WTC11 (cell line): Measurements from ENCODE around the gene LCTL. TPM values are rescaled to one million over a fixed set of nuclear protein-coding genes. Genes with fewer than 3 reads are reported as not detected.

Experiments
- ATAC-seq: fragments of 200-7000 bp; cut with Tn5 transposase; 2 replicates; pipeline ENCODE4 v1.10.0; 2021; ENCODE audit warnings: mild to moderate bottlenecking, moderate library complexity
- CTCF ChIA-PET: fragments of 300-600 bp; sonication (Branson Sonifier 250); formaldehyde crosslinking; loops from one replicate; lab custom pipeline; 2021; ENCODE audit warnings: antibody characterized with exemption; lab: Charles Lee
- POLR2A ChIA-PET: fragments of 350-600 bp; sonication (Branson Sonifier 250); formaldehyde crosslinking; loops from one replicate; lab custom pipeline; 2021; ENCODE audit warnings: antibody characterized with exemption; lab: Charles Lee
- DNase-seq: peaks from one replicate; pipeline ENCODE4 v3.0.0; 2021; ENCODE audit warnings: low spot score
- H3K27ac Mint-ChIP-seq: 2 replicates; pipeline ENCODE4 v1.8.0; 2021; ENCODE audit warnings: mixed read lengths
- H3K27me3 Mint-ChIP-seq: 2 replicates; pipeline ENCODE4 v1.8.0; 2021; ENCODE audit warnings: low read depth, mild to moderate bottlenecking, moderate library complexity, mixed read lengths
- H3K36me3 Mint-ChIP-seq: 2 replicates; pipeline ENCODE4 v1.8.0; 2021; ENCODE audit warnings: mixed read lengths
- H3K4me1 Mint-ChIP-seq: 2 replicates; pipeline ENCODE4 v1.8.0; 2022; ENCODE audit warnings: mixed read lengths
- H3K4me3 Mint-ChIP-seq: 2 replicates; pipeline ENCODE4 v1.8.0; 2021; ENCODE audit warnings: mild to moderate bottlenecking, moderate library complexity, mixed read lengths
- H3K9me3 Mint-ChIP-seq: 2 replicates; pipeline ENCODE4 v1.8.0; 2021; ENCODE audit warnings: mixed read lengths
- ATF1 ChIP-seq: sonication (generic); formaldehyde crosslinking; IDR thresholded peaks from 2 replicates; pipeline ENCODE4 v1.8.1; 2023; ENCODE audit warnings: mild to moderate bottlenecking, moderate library complexity, missing genetic modification reagents
- SMAD4 ChIP-seq: sonication (generic); formaldehyde crosslinking; IDR thresholded peaks from 2 replicates; pipeline ENCODE4 v1.8.0; 2022; ENCODE audit warnings: mild to moderate bottlenecking, missing genetic modification reagents
- SP1 ChIP-seq: sonication (generic); formaldehyde crosslinking; conservative IDR thresholded peaks from 2 replicates; pipeline ENCODE4 v1.8.1; 2022; ENCODE audit warnings: missing genetic modification reagents
- TP53 ChIP-seq: sonication (generic); formaldehyde crosslinking; IDR thresholded peaks from 2 replicates; pipeline ENCODE4 v1.8.1; 2023; ENCODE audit warnings: mild to moderate bottlenecking, missing genetic modification reagents
- ZNF138 ChIP-seq: sonication (generic); formaldehyde crosslinking; conservative IDR thresholded peaks from 2 replicates; pipeline ENCODE4 v1.8.1; 2022; ENCODE audit warnings: mild to moderate bottlenecking, moderate library complexity, missing genetic modification reagents
- ZNF396 ChIP-seq: fragments of 250-450 bp; sonication (Bioruptor Pico); IDR thresholded peaks from 2 replicates; pipeline ENCODE4 v1.8.0; 2021; ENCODE audit warnings: mild to moderate bottlenecking, moderate library complexity, borderline replicate concordance
- total RNA-seq: library from RNA; stranded (reverse); gene quantifications from 3 replicates; pipeline ENCODE4 v1.2.3, GENCODE V29; 2021
- TF ChIP-seq, protein P1 (sequence below): sonication (generic); formaldehyde crosslinking; IDR thresholded peaks from 2 replicates; pipeline ENCODE4 v1.8.0; 2023; ENCODE audit warnings: missing genetic modification reagents, mild to moderate bottlenecking, borderline replicate concordance
- TF ChIP-seq, protein P2 (sequence below): fragments of 250-450 bp; sonication (Bioruptor Pico); IDR thresholded peaks from 2 replicates; pipeline ENCODE4 v1.8.0; 2021; ENCODE audit warnings: mild to moderate bottlenecking
- TF ChIP-seq, protein P3 (sequence below): sonication (generic); formaldehyde crosslinking; IDR thresholded peaks from 2 replicates; pipeline ENCODE4 v1.8.1; 2023; ENCODE audit warnings: mild to moderate bottlenecking, missing genetic modification reagents
- TF ChIP-seq, protein P4 (sequence below): sonication (generic); formaldehyde crosslinking; conservative IDR thresholded peaks from 2 replicates; pipeline ENCODE4 v1.8.1; 2022; ENCODE audit warnings: mild to moderate bottlenecking, missing genetic modification reagents
- TF ChIP-seq, protein P5 (sequence below): fragments of 250-450 bp; sonication (Bioruptor Pico); IDR thresholded peaks from 2 replicates; pipeline ENCODE4 v1.9.0; 2021; ENCODE audit warnings: mild to moderate bottlenecking, borderline replicate concordance
- TF ChIP-seq, protein P6 (sequence below): sonication (generic); formaldehyde crosslinking; IDR thresholded peaks from 2 replicates; pipeline ENCODE4 v1.8.1; 2023; ENCODE audit warnings: mild to moderate bottlenecking, missing genetic modification reagents
- TF ChIP-seq, protein P7 (sequence below): sonication (generic); formaldehyde crosslinking; IDR thresholded peaks from 2 replicates; pipeline ENCODE4 v1.8.1; 2022; ENCODE audit warnings: low read depth, missing genetic modification reagents, borderline replicate concordance

Gene LCTL
- total RNA-seq, 1 experiment from 2014 or later = 2.2 TPM

- TF ChIP-seq, protein P1, sequence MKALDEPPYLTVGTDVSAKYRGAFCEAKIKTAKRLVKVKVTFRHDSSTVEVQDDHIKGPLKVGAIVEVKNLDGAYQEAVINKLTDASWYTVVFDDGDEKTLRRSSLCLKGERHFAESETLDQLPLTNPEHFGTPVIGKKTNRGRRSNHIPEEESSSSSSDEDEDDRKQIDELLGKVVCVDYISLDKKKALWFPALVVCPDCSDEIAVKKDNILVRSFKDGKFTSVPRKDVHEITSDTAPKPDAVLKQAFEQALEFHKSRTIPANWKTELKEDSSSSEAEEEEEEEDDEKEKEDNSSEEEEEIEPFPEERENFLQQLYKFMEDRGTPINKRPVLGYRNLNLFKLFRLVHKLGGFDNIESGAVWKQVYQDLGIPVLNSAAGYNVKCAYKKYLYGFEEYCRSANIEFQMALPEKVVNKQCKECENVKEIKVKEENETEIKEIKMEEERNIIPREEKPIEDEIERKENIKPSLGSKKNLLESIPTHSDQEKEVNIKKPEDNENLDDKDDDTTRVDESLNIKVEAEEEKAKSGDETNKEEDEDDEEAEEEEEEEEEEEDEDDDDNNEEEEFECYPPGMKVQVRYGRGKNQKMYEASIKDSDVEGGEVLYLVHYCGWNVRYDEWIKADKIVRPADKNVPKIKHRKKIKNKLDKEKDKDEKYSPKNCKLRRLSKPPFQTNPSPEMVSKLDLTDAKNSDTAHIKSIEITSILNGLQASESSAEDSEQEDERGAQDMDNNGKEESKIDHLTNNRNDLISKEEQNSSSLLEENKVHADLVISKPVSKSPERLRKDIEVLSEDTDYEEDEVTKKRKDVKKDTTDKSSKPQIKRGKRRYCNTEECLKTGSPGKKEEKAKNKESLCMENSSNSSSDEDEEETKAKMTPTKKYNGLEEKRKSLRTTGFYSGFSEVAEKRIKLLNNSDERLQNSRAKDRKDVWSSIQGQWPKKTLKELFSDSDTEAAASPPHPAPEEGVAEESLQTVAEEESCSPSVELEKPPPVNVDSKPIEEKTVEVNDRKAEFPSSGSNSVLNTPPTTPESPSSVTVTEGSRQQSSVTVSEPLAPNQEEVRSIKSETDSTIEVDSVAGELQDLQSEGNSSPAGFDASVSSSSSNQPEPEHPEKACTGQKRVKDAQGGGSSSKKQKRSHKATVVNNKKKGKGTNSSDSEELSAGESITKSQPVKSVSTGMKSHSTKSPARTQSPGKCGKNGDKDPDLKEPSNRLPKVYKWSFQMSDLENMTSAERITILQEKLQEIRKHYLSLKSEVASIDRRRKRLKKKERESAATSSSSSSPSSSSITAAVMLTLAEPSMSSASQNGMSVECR (CRISPR knock-in tag) = no peak
- TF ChIP-seq ZNF138 (CRISPR knock-in tag) (no peak), SP1 (CRISPR knock-in tag) (no peak), SMAD4 (no peak), ZNF396 (CRISPR knock-in tag) (no peak)
- TF ChIP-seq, protein P2, sequence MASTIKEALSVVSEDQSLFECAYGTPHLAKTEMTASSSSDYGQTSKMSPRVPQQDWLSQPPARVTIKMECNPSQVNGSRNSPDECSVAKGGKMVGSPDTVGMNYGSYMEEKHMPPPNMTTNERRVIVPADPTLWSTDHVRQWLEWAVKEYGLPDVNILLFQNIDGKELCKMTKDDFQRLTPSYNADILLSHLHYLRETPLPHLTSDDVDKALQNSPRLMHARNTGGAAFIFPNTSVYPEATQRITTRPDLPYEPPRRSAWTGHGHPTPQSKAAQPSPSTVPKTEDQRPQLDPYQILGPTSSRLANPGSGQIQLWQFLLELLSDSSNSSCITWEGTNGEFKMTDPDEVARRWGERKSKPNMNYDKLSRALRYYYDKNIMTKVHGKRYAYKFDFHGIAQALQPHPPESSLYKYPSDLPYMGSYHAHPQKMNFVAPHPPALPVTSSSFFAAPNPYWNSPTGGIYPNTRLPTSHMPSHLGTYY (CRISPR knock-in tag) = no peak
- TF ChIP-seq, protein P3, sequence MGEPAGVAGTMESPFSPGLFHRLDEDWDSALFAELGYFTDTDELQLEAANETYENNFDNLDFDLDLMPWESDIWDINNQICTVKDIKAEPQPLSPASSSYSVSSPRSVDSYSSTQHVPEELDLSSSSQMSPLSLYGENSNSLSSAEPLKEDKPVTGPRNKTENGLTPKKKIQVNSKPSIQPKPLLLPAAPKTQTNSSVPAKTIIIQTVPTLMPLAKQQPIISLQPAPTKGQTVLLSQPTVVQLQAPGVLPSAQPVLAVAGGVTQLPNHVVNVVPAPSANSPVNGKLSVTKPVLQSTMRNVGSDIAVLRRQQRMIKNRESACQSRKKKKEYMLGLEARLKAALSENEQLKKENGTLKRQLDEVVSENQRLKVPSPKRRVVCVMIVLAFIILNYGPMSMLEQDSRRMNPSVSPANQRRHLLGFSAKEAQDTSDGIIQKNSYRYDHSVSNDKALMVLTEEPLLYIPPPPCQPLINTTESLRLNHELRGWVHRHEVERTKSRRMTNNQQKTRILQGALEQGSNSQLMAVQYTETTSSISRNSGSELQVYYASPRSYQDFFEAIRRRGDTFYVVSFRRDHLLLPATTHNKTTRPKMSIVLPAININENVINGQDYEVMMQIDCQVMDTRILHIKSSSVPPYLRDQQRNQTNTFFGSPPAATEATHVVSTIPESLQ (CRISPR knock-in tag) = no peak
- TF ChIP-seq, protein P4, sequence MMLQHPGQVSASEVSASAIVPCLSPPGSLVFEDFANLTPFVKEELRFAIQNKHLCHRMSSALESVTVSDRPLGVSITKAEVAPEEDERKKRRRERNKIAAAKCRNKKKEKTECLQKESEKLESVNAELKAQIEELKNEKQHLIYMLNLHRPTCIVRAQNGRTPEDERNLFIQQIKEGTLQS = no peak
- TF ChIP-seq, protein P5, sequence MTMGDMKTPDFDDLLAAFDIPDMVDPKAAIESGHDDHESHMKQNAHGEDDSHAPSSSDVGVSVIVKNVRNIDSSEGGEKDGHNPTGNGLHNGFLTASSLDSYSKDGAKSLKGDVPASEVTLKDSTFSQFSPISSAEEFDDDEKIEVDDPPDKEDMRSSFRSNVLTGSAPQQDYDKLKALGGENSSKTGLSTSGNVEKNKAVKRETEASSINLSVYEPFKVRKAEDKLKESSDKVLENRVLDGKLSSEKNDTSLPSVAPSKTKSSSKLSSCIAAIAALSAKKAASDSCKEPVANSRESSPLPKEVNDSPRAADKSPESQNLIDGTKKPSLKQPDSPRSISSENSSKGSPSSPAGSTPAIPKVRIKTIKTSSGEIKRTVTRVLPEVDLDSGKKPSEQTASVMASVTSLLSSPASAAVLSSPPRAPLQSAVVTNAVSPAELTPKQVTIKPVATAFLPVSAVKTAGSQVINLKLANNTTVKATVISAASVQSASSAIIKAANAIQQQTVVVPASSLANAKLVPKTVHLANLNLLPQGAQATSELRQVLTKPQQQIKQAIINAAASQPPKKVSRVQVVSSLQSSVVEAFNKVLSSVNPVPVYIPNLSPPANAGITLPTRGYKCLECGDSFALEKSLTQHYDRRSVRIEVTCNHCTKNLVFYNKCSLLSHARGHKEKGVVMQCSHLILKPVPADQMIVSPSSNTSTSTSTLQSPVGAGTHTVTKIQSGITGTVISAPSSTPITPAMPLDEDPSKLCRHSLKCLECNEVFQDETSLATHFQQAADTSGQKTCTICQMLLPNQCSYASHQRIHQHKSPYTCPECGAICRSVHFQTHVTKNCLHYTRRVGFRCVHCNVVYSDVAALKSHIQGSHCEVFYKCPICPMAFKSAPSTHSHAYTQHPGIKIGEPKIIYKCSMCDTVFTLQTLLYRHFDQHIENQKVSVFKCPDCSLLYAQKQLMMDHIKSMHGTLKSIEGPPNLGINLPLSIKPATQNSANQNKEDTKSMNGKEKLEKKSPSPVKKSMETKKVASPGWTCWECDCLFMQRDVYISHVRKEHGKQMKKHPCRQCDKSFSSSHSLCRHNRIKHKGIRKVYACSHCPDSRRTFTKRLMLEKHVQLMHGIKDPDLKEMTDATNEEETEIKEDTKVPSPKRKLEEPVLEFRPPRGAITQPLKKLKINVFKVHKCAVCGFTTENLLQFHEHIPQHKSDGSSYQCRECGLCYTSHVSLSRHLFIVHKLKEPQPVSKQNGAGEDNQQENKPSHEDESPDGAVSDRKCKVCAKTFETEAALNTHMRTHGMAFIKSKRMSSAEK (CRISPR knock-in tag) = no peak
These were observed 45.7 kb upstream of the LCTL start (continued) for GRCh38 chr15:66611257-66612053.

DNA sequence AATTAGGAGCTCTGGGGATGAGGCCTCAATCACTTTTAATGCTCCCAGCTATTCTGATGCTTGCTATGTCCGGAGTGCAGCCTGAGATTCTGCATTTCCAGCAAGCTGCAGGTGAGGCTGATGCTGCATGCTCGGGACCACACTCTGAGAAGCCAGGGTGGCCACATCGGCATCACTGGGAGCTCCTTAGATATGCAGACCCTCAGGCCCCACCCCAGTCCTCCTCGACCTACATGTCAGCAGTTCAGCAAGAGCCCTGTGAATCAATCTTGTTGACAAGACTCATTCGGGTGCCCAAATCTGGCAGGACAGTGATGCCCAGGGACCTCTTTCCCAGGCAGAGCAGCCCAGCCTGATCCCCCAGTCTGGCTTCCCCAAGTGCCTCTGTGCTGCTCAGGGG is 44.1 kb upstream of the LCTL start:
- ATAC-seq (peak; percentile 34; the same call in 1 of the 2 replicates), DNase-seq (no peak)
- peaks cover 5% of the 10 kb centered on the region; the same call in 1 of the 2 replicates for H3K4me1 Mint-ChIP-seq
- no peak overlapping the region for H3K27ac Mint-ChIP-seq
- H3K36me3 Mint-ChIP-seq = no peaks in the 10 kb centered on the region
- ChIA-PET POLR2A (no interaction called here), CTCF (interaction anchor here (0.8 to 3.4 kb wide), 5 partner anchors 9 to 242 kb away, joined by 4 to 11 read pairs (median 6); no protein-coding TSS in a partner anchor)
- no peaks in the 10 kb centered on the region for H3K9me3 Mint-ChIP-seq
- H3K4me3 Mint-ChIP-seq = no peak overlapping the region
- H3K27me3 Mint-ChIP-seq = no peaks in the 10 kb centered on the region
- TF ChIP-seq, protein P6, sequence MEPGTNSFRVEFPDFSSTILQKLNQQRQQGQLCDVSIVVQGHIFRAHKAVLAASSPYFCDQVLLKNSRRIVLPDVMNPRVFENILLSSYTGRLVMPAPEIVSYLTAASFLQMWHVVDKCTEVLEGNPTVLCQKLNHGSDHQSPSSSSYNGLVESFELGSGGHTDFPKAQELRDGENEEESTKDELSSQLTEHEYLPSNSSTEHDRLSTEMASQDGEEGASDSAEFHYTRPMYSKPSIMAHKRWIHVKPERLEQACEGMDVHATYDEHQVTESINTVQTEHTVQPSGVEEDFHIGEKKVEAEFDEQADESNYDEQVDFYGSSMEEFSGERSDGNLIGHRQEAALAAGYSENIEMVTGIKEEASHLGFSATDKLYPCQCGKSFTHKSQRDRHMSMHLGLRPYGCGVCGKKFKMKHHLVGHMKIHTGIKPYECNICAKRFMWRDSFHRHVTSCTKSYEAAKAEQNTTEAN = no peak
- TF ChIP-seq TP53 (no peak), ATF1 (CRISPR knock-in tag) (no peak)
- TF ChIP-seq, protein P7, sequence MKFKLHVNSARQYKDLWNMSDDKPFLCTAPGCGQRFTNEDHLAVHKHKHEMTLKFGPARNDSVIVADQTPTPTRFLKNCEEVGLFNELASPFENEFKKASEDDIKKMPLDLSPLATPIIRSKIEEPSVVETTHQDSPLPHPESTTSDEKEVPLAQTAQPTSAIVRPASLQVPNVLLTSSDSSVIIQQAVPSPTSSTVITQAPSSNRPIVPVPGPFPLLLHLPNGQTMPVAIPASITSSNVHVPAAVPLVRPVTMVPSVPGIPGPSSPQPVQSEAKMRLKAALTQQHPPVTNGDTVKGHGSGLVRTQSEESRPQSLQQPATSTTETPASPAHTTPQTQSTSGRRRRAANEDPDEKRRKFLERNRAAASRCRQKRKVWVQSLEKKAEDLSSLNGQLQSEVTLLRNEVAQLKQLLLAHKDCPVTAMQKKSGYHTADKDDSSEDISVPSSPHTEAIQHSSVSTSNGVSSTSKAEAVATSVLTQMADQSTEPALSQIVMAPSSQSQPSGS (CRISPR knock-in tag) = no peak
- TF ChIP-seq, protein P5 (CRISPR knock-in tag) = no peak
